ENCODE results near the gene HOXD3. TPM values are rescaled to one million over a fixed set of nuclear protein-coding genes. Genes with fewer than 3 reads are reported as not detected.
A peak's percentile ranks its signal among the peaks of the same experiment; 100 is the strongest.

HOXD3 gene
- polyA plus RNA-seq, 1 donor (not counting 4 experiments of a cell fraction or from before 2014, with no cell fraction given), result not detected

DNA sequence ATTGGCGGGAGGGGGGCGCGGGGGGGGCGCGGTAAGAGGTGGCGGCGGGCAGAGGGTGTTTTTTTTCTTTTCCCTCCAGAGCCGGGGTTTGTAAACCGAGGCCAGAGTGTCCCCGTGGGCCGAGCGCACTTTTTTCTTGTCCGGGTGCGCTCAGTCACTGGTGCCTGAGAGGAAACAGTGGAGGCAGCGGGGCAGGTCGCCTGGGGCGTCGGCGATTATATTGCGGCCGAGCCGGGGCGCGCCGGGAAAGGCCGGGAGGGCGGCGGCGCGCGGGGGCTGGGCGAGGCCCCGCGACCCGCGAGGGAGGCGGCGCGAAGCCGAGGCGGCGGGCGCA is 27.3 kb upstream of the HOXD3 start:
- Histone ChIP-seq H3K36me3 (ENCODE audit: control insufficient read depth in 2 of 2, extremely low read depth in 1 of 2, insufficient read depth in 2 of 2, low read length in 2 of 2) (no peaks in the 10 kb centered on the region), H3K9ac (ENCODE audit: control insufficient read depth, extremely low read depth, insufficient read depth, low read length) (no peak overlapping the region), H3K9me1 (ENCODE audit: control insufficient read depth, extremely low read depth, insufficient read depth, low read length) (no peaks in the 10 kb centered on the region), H3K4me3 (ENCODE audit: control insufficient read depth in 2 of 3, extremely low read depth in 1 of 3, insufficient read depth in 2 of 3, low read depth in 1 of 3, low read length in 3 of 3) (peak overlapping the region in 1 of 3 experiments; percentile 27), H3K9me3 (ENCODE audit: control insufficient read depth, low read depth, low read length) (no peaks in the 10 kb centered on the region), H3K27me3 (ENCODE audit: control insufficient read depth, extremely low read depth, insufficient read depth, low read length) (peaks cover 93% of the 10 kb centered on the region), H4K20me1 (ENCODE audit: control insufficient read depth, extremely low read depth, insufficient read depth, low read length) (no peaks in the 10 kb centered on the region), H3K4me2 (ENCODE audit: control insufficient read depth, extremely low read depth, insufficient read depth, low read depth, low read length) (peak overlapping the region; percentile 46), H3K79me2 (ENCODE audit: control insufficient read depth, insufficient read depth, low read length) (no peaks in the 10 kb centered on the region), H3K4me1 (ENCODE audit: control insufficient read depth, extremely low read depth, insufficient read depth, low read length) (no peaks in the 10 kb centered on the region), H2AFZ (ENCODE audit: control insufficient read depth, low read length) (no peak overlapping the region), H3K27ac (ENCODE audit: control insufficient read depth, insufficient read depth, low read length) (no peak overlapping the region)
- DNase-seq (ENCODE audit: low read depth, low spot score) (no peak), FAIRE-seq (no peak)
- dilution Hi-C loops (cut with MboI; ENCODE audit: extremely low pct_ligation_motif_present, low sequenced_read_pairs), result no loop called here
- TF ChIP-seq, protein P1, sequence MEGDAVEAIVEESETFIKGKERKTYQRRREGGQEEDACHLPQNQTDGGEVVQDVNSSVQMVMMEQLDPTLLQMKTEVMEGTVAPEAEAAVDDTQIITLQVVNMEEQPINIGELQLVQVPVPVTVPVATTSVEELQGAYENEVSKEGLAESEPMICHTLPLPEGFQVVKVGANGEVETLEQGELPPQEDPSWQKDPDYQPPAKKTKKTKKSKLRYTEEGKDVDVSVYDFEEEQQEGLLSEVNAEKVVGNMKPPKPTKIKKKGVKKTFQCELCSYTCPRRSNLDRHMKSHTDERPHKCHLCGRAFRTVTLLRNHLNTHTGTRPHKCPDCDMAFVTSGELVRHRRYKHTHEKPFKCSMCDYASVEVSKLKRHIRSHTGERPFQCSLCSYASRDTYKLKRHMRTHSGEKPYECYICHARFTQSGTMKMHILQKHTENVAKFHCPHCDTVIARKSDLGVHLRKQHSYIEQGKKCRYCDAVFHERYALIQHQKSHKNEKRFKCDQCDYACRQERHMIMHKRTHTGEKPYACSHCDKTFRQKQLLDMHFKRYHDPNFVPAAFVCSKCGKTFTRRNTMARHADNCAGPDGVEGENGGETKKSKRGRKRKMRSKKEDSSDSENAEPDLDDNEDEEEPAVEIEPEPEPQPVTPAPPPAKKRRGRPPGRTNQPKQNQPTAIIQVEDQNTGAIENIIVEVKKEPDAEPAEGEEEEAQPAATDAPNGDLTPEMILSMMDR (optimal IDR thresholded peaks at IDR 0.05 in 1 of 3, IDR thresholded peaks at IDR 0.05 in 1 of 3, conservative IDR thresholded peaks at IDR 0.05 in 1 of 3; ENCODE audit: extremely low read depth in 1 of 3, insufficient read depth in 2 of 3, low read length in 3 of 3), result no peak
- no peak for TF ChIP-seq EZH2 (IDR thresholded peaks at IDR 0.05; ENCODE audit: low read length)

DNA sequence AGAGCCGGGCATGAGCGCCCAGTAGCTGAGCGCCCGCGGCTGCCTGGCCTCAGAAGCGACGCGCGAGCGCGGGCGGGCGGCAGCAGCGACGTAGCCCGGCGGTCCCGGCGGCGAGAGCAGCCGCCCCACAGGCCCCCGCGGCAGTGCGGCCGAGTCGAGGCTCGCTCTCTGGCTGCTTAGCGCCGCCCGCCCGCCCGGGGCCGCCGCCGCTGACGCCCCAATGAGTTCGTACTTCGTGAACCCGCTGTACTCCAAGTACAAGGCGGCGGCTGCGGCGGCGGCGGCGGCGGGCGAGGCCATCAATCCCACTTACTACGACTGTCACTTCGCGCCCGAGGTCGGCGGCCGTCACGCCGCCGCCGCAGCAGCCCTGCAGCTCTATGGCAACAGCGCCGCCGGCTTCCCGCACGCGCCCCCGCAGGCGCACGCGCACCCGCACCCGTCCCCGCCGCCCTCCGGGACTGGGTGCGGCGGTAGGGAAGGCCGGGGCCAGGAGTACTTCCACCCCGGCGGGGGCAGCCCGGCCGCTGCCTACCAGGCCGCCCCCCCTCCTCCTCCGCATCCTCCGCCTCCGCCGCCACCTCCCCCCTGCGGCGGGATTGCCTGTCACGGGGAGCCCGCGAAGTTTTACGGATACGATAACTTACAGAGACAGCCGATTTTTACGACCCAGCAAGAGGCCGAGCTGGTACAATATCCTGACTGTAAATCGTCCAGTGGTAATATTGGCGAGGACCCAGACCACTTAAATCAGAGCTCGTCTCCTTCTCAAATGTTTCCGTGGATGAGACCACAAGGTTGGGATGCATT is 26.8 kb upstream of the HOXD3 start:
- Histone ChIP-seq H3K27me3 (ENCODE audit: control insufficient read depth, extremely low read depth, insufficient read depth, low read length) (peaks cover 93% of the 10 kb centered on the region), H3K9me1 (ENCODE audit: control insufficient read depth, extremely low read depth, insufficient read depth, low read length) (no peaks in the 10 kb centered on the region), H3K9ac (ENCODE audit: control insufficient read depth, extremely low read depth, insufficient read depth, low read length) (no peak overlapping the region), H3K79me2 (ENCODE audit: control insufficient read depth, insufficient read depth, low read length) (no peaks in the 10 kb centered on the region), H2AFZ (ENCODE audit: control insufficient read depth, low read length) (no peak overlapping the region), H3K4me1 (ENCODE audit: control insufficient read depth, extremely low read depth, insufficient read depth, low read length) (no peaks in the 10 kb centered on the region), H3K9me3 (ENCODE audit: control insufficient read depth, low read depth, low read length) (no peaks in the 10 kb centered on the region), H4K20me1 (ENCODE audit: control insufficient read depth, extremely low read depth, insufficient read depth, low read length) (no peaks in the 10 kb centered on the region), H3K4me3 (ENCODE audit: control insufficient read depth in 2 of 3, extremely low read depth in 1 of 3, insufficient read depth in 2 of 3, low read depth in 1 of 3, low read length in 3 of 3) (peak overlapping the region in 2 of 3 experiments; percentile 6 to 23), H3K4me2 (ENCODE audit: control insufficient read depth, extremely low read depth, insufficient read depth, low read depth, low read length) (peak overlapping the region; percentile 46), H3K27ac (ENCODE audit: control insufficient read depth, insufficient read depth, low read length) (no peak overlapping the region), H3K36me3 (ENCODE audit: control insufficient read depth in 2 of 2, extremely low read depth in 1 of 2, insufficient read depth in 2 of 2, low read length in 2 of 2) (no peaks in the 10 kb centered on the region)
- FAIRE-seq (no peak), DNase-seq (ENCODE audit: low read depth, low spot score) (no peak)
- TF ChIP-seq EZH2 (IDR thresholded peaks at IDR 0.05; ENCODE audit: low read length), result peak; percentile 94
- TF ChIP-seq, protein P1 (optimal IDR thresholded peaks at IDR 0.05 in 1 of 3, IDR thresholded peaks at IDR 0.05 in 1 of 3, conservative IDR thresholded peaks at IDR 0.05 in 1 of 3; ENCODE audit: extremely low read depth in 1 of 3, insufficient read depth in 2 of 3, low read length in 3 of 3), result no peak
- dilution Hi-C loops (cut with MboI; ENCODE audit: extremely low pct_ligation_motif_present, low sequenced_read_pairs), result no loop called here

Data from keratinocyte (primary cell).